ENCODE data around the gene KRT73. TPM values are rescaled to one million over a fixed set of nuclear protein-coding genes. Genes with fewer than 3 reads are reported as not detected.

KRT73 gene
- total and polyA plus RNA-seq, 2 experiments from 2014 or later = not detected

DNA sequence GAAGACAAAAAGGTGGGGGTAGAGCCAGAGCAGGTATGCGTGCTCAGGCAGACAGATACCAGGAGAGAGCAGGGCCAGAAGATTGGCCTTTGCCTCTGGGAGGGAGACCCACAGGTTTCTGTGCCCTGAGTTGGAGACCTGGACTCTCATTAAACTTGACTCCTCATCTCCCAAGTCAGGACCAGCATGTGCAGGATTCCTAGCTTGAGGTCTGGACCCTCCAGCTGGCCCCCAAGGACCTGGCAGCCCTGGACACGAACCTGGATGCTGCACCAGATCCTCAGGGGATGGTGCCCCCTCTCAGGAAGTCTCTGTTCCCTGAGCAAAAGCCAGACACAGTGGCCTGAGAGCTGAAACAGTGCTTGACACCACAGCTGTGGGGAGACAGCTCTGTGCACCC, 10.5 kb upstream of the KRT73 start:
- H4K20me1 ChIP-seq (replicated peaks; ENCODE audit: insufficient read depth) = no peaks in the 10 kb centered on the region
- Mint-ChIP-seq H3K9me3 (no peaks in the 10 kb centered on the region), H3K27ac (no peak overlapping the region), H3K4me1 (peaks cover 4% of the 10 kb centered on the region), H3K4me3 (no peak overlapping the region), H3K36me3 (ENCODE audit: low read depth) (no peaks in the 10 kb centered on the region), H3K27me3 (ENCODE audit: insufficient read depth, low read depth, poor library complexity) (peaks cover 3% of the 10 kb centered on the region)
- no peaks in the 10 kb centered on the region for H3K27me3 ChIP-seq (ENCODE audit: insufficient read depth)
- H3F3A ChIP-seq (replicated peaks; ENCODE audit: low read depth) = no peaks in the 10 kb centered on the region
- no peak overlapping the region for H2AFZ ChIP-seq
- H3K36me3 ChIP-seq (ENCODE audit: insufficient read depth) = no peaks in the 10 kb centered on the region
- no peak overlapping the region for H3K27ac ChIP-seq (ENCODE audit: low read depth)
- ATAC-seq = no peak
- H3K4me3 ChIP-seq = no peak overlapping the region
- no peak for DNase-seq (ENCODE audit: low spot score)
- no peak overlapping the region for H3K4me2 ChIP-seq
- no peaks in the 10 kb centered on the region for H3K4me1 ChIP-seq (ENCODE audit: insufficient read depth)
- no peaks in the 10 kb centered on the region for H3K9me2 ChIP-seq (ENCODE audit: insufficient read depth)
- TF ChIP-seq, protein P1, sequence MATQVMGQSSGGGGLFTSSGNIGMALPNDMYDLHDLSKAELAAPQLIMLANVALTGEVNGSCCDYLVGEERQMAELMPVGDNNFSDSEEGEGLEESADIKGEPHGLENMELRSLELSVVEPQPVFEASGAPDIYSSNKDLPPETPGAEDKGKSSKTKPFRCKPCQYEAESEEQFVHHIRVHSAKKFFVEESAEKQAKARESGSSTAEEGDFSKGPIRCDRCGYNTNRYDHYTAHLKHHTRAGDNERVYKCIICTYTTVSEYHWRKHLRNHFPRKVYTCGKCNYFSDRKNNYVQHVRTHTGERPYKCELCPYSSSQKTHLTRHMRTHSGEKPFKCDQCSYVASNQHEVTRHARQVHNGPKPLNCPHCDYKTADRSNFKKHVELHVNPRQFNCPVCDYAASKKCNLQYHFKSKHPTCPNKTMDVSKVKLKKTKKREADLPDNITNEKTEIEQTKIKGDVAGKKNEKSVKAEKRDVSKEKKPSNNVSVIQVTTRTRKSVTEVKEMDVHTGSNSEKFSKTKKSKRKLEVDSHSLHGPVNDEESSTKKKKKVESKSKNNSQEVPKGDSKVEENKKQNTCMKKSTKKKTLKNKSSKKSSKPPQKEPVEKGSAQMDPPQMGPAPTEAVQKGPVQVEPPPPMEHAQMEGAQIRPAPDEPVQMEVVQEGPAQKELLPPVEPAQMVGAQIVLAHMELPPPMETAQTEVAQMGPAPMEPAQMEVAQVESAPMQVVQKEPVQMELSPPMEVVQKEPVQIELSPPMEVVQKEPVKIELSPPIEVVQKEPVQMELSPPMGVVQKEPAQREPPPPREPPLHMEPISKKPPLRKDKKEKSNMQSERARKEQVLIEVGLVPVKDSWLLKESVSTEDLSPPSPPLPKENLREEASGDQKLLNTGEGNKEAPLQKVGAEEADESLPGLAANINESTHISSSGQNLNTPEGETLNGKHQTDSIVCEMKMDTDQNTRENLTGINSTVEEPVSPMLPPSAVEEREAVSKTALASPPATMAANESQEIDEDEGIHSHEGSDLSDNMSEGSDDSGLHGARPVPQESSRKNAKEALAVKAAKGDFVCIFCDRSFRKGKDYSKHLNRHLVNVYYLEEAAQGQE (IDR thresholded peaks at IDR 0.05; ENCODE audit: unreplicated experiment) = no peak
- no peak for TF ChIP-seq NANOG (IDR thresholded peaks at IDR 0.05; ENCODE audit: borderline replicate concordance)
- TF ChIP-seq EZH2 (IDR thresholded peaks at IDR 0.05; ENCODE audit: low read depth, unreplicated experiment) = no peak
- TF ChIP-seq, protein P2, sequence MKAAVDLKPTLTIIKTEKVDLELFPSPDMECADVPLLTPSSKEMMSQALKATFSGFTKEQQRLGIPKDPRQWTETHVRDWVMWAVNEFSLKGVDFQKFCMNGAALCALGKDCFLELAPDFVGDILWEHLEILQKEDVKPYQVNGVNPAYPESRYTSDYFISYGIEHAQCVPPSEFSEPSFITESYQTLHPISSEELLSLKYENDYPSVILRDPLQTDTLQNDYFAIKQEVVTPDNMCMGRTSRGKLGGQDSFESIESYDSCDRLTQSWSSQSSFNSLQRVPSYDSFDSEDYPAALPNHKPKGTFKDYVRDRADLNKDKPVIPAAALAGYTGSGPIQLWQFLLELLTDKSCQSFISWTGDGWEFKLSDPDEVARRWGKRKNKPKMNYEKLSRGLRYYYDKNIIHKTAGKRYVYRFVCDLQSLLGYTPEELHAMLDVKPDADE (IDR thresholded peaks at IDR 0.05) = no peak
- no peak for TF ChIP-seq STAT1 (IDR thresholded peaks at IDR 0.05; ENCODE audit: unreplicated experiment)
- TF ChIP-seq, protein P3, sequence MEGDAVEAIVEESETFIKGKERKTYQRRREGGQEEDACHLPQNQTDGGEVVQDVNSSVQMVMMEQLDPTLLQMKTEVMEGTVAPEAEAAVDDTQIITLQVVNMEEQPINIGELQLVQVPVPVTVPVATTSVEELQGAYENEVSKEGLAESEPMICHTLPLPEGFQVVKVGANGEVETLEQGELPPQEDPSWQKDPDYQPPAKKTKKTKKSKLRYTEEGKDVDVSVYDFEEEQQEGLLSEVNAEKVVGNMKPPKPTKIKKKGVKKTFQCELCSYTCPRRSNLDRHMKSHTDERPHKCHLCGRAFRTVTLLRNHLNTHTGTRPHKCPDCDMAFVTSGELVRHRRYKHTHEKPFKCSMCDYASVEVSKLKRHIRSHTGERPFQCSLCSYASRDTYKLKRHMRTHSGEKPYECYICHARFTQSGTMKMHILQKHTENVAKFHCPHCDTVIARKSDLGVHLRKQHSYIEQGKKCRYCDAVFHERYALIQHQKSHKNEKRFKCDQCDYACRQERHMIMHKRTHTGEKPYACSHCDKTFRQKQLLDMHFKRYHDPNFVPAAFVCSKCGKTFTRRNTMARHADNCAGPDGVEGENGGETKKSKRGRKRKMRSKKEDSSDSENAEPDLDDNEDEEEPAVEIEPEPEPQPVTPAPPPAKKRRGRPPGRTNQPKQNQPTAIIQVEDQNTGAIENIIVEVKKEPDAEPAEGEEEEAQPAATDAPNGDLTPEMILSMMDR (conservative IDR thresholded peaks at IDR 0.05; ENCODE audit: low read depth in 2 of 2) = no peak
- TF ChIP-seq ZNF331 (CRISPR knock-in tag; IDR thresholded peaks at IDR 0.05; ENCODE audit: low read depth) = no peak
- no peak for TF ChIP-seq CREB1 (CRISPR knock-in tag; IDR thresholded peaks at IDR 0.05; ENCODE audit: low read depth)
- TF ChIP-seq POLR2AphosphoS5 (IDR thresholded peaks at IDR 0.05; ENCODE audit: low read depth) = no peak
- no peak for TF ChIP-seq EZH2phosphoT487 (IDR thresholded peaks at IDR 0.05; ENCODE audit: unreplicated experiment)
- TF ChIP-seq ZNF114 (CRISPR knock-in tag; IDR thresholded peaks at IDR 0.05) = no peak
- TF ChIP-seq, protein P4, sequence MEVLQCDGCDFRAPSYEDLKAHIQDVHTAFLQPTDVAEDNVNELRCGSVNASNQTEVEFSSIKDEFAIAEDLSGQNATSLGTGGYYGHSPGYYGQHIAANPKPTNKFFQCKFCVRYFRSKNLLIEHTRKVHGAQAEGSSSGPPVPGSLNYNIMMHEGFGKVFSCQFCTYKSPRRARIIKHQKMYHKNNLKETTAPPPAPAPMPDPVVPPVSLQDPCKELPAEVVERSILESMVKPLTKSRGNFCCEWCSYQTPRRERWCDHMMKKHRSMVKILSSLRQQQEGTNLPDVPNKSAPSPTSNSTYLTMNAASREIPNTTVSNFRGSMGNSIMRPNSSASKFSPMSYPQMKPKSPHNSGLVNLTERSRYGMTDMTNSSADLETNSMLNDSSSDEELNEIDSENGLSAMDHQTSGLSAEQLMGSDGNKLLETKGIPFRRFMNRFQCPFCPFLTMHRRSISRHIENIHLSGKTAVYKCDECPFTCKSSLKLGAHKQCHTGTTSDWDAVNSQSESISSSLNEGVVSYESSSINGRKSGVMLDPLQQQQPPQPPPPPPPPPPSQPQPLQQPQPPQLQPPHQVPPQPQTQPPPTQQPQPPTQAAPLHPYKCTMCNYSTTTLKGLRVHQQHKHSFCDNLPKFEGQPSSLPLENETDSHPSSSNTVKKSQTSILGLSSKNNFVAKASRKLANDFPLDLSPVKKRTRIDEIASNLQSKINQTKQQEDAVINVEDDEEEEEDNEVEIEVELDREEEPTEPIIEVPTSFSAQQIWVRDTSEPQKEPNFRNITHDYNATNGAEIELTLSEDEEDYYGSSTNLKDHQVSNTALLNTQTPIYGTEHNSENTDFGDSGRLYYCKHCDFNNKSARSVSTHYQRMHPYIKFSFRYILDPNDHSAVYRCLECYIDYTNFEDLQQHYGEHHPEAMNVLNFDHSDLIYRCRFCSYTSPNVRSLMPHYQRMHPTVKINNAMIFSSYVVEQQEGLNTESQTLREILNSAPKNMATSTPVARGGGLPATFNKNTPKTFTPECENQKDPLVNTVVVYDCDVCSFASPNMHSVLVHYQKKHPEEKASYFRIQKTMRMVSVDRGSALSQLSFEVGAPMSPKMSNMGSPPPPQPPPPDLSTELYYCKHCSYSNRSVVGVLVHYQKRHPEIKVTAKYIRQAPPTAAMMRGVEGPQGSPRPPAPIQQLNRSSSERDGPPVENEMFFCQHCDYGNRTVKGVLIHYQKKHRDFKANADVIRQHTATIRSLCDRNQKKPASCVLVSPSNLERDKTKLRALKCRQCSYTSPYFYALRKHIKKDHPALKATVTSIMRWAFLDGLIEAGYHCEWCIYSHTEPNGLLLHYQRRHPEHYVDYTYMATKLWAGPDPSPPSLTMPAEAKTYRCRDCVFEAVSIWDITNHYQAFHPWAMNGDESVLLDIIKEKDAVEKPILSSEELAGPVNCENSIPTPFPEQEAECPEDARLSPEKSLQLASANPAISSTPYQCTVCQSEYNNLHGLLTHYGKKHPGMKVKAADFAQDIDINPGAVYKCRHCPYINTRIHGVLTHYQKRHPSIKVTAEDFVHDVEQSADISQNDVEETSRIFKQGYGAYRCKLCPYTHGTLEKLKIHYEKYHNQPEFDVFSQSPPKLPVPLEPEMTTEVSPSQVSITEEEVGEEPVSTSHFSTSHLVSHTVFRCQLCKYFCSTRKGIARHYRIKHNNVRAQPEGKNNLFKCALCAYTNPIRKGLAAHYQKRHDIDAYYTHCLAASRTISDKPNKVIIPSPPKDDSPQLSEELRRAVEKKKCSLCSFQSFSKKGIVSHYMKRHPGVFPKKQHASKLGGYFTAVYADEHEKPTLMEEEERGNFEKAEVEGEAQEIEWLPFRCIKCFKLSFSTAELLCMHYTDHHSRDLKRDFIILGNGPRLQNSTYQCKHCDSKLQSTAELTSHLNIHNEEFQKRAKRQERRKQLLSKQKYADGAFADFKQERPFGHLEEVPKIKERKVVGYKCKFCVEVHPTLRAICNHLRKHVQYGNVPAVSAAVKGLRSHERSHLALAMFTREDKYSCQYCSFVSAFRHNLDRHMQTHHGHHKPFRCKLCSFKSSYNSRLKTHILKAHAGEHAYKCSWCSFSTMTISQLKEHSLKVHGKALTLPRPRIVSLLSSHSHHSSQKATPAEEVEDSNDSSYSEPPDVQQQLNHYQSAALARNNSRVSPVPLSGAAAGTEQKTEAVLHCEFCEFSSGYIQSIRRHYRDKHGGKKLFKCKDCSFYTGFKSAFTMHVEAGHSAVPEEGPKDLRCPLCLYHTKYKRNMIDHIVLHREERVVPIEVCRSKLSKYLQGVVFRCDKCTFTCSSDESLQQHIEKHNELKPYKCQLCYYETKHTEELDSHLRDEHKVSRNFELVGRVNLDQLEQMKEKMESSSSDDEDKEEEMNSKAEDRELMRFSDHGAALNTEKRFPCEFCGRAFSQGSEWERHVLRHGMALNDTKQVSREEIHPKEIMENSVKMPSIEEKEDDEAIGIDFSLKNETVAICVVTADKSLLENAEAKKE (CRISPR knock-in tag; IDR thresholded peaks at IDR 0.05) = no peak
- no peak for TF ChIP-seq JUNB (IDR thresholded peaks at IDR 0.05; ENCODE audit: unreplicated experiment)
- no peaks in the 10 kb centered on the region for H3K79me2 ChIP-seq (replicated peaks; ENCODE audit: insufficient read depth)

Data from GM23338 (cell line).